Measurements from ENCODE around the gene LCAT. TPM values are rescaled to one million over a fixed set of nuclear protein-coding genes. Genes with fewer than 3 reads are reported as not detected.
A peak's percentile ranks its signal among the peaks of the same experiment; 100 is the strongest.

The LCAT gene
- total and polyA plus RNA-seq, 9 of the 15 experiments (the other 6 are each of a cell fraction or from before 2014, with no cell fraction given) = 0.46 to 21.0 (median 5.0) TPM

- no peak for TF ChIP-seq HDAC6 (IDR thresholded peaks at IDR 0.05; ENCODE audit: low read depth, low read length)
- no peak for TF ChIP-seq SNRNP70 (optimal IDR thresholded peaks at IDR 0.05; ENCODE audit: low read depth, low read length)
- peak; percentile 91 for TF ChIP-seq PHF8 (IDR thresholded peaks at IDR 0.05; ENCODE audit: borderline replicate concordance, low read length)
- TF ChIP-seq FOSL1 (tag; conservative IDR thresholded peaks at IDR 0.05) = no peak
- TF ChIP-seq ZMIZ1 (IDR thresholded peaks at IDR 0.05; ENCODE audit: low read depth in 2 of 2, low read length in 2 of 2) = 0 out of 4 replicates have a peak, but pooled peaks of 1 of the 2 experiments have one; percentile 9
- TF ChIP-seq ZBTB43 (CRISPR knock-in tag; IDR thresholded peaks at IDR 0.05) = no peak
- TF ChIP-seq ZBTB7A (IDR thresholded peaks at IDR 0.05; ENCODE audit: borderline replicate concordance, control insufficient read depth, low read depth, low read length) = no peak
- no peak for TF ChIP-seq NFIC (IDR thresholded peaks at IDR 0.05)
- TF ChIP-seq HNRNPLL (IDR thresholded peaks at IDR 0.05; ENCODE audit: low read depth, low read length, poor library complexity, severe bottlenecking) = peak; percentile 84
- TF ChIP-seq NFYB (IDR thresholded peaks at IDR 0.05; ENCODE audit: extremely low read depth, insufficient read length) = no peak
- no peak for TF ChIP-seq DEAF1 (CRISPR knock-in tag; IDR thresholded peaks at IDR 0.05)
- peak; percentile 30; the same call in 1 of the 2 replicates for TF ChIP-seq ZNF232 (CRISPR knock-in tag; IDR thresholded peaks at IDR 0.05)
- TF ChIP-seq ATF4 (CRISPR knock-in tag; IDR thresholded peaks at IDR 0.05) = no peak
- no peak for TF ChIP-seq ZFPM2 (CRISPR knock-in tag; IDR thresholded peaks at IDR 0.05)
- TF ChIP-seq ZNF140 (CRISPR knock-in tag; IDR thresholded peaks at IDR 0.05) = no peak
- TF ChIP-seq NFIX (CRISPR knock-in tag; IDR thresholded peaks at IDR 0.05; ENCODE audit: low read depth) = no peak
- TF ChIP-seq SMC3 (conservative IDR thresholded peaks at IDR 0.05; ENCODE audit: insufficient read depth, low read depth, low read length) = no peak
- TF ChIP-seq NR2F6 (CRISPR knock-in tag; IDR thresholded peaks at IDR 0.05) = peak; percentile 70; the same call in 1 of the 2 replicates
- TF ChIP-seq TAF7 (tag; IDR thresholded peaks at IDR 0.05) = no peak
- no peak for TF ChIP-seq CBX3 (IDR thresholded peaks at IDR 0.05; ENCODE audit: borderline replicate concordance in 1 of 2, low read length in 2 of 2)
These were observed 50.8 kb downstream of the LCAT start, which contains the start of gene PSKH1 (continued) for GRCh38 chr16:67892899-67893742.
